ENCODE data around the gene NCOA6.

The NCOA6 gene

GRCh38 chr20:34806255-34806654, 19.2 kb downstream of the NCOA6 start:
- Histone ChIP-seq H3K27ac (replicated peaks) (no peak overlapping the region), H3K4me3 (replicated peaks; ENCODE audit: insufficient read depth, low read length) (no peak overlapping the region), H3K27me3 (ENCODE audit: insufficient read depth, poor library complexity, severe bottlenecking) (no peaks in the 10 kb centered on the region)
- DNase-seq (ENCODE audit: low read depth in 1 of 2, low spot score in 1 of 2): no peak
- TF ChIP-seq REST (IDR thresholded peaks at IDR 0.05; ENCODE audit: insufficient replicate concordance, low read depth): no peak
- TF ChIP-seq CTCF (IDR thresholded peaks at IDR 0.05; ENCODE audit: insufficient read depth, low read length): no peak
- no peak for TF ChIP-seq GABPA (IDR thresholded peaks at IDR 0.05; ENCODE audit: low read depth)
- no peak for TF ChIP-seq SPI1 (IDR thresholded peaks at IDR 0.05; ENCODE audit: borderline replicate concordance, low read depth)
- TF ChIP-seq POLR2AphosphoS5 (IDR thresholded peaks at IDR 0.05; ENCODE audit: low read depth): no peak

GRCh38 chr20:34798871-34799270, 26.6 kb downstream of the NCOA6 start:
- Histone ChIP-seq H3K27ac (replicated peaks) (no peak overlapping the region), H3K4me3 (replicated peaks; ENCODE audit: insufficient read depth, low read length) (no peak overlapping the region), H3K27me3 (ENCODE audit: insufficient read depth, poor library complexity, severe bottlenecking) (no peaks in the 10 kb centered on the region)
- TF ChIP-seq CTCF (IDR thresholded peaks at IDR 0.05; ENCODE audit: insufficient read depth, low read length): no peak
- no peak for TF ChIP-seq SPI1 (IDR thresholded peaks at IDR 0.05; ENCODE audit: borderline replicate concordance, low read depth)
- no peak for TF ChIP-seq REST (IDR thresholded peaks at IDR 0.05; ENCODE audit: insufficient replicate concordance, low read depth)
- no peak for TF ChIP-seq POLR2AphosphoS5 (IDR thresholded peaks at IDR 0.05; ENCODE audit: low read depth)
- TF ChIP-seq GABPA (IDR thresholded peaks at IDR 0.05; ENCODE audit: low read depth): no peak
- DNase-seq (ENCODE audit: low read depth in 1 of 2, low spot score in 1 of 2): no peak

GRCh38 chr20:34798328-34798727, 27.1 kb downstream of the NCOA6 start:
- no peak for TF ChIP-seq REST (IDR thresholded peaks at IDR 0.05; ENCODE audit: insufficient replicate concordance, low read depth)
- TF ChIP-seq GABPA (IDR thresholded peaks at IDR 0.05; ENCODE audit: low read depth): no peak
- no peak for TF ChIP-seq CTCF (IDR thresholded peaks at IDR 0.05; ENCODE audit: insufficient read depth, low read length)
- no peak for TF ChIP-seq POLR2AphosphoS5 (IDR thresholded peaks at IDR 0.05; ENCODE audit: low read depth)
- no peak for TF ChIP-seq SPI1 (IDR thresholded peaks at IDR 0.05; ENCODE audit: borderline replicate concordance, low read depth)
- Histone ChIP-seq H3K4me3 (replicated peaks; ENCODE audit: insufficient read depth, low read length) (no peak overlapping the region), H3K27ac (replicated peaks) (no peak overlapping the region), H3K27me3 (ENCODE audit: insufficient read depth, poor library complexity, severe bottlenecking) (no peaks in the 10 kb centered on the region)
- no peak for DNase-seq (ENCODE audit: low read depth in 1 of 2, low spot score in 1 of 2)

Data from HL-60 (cell line).